ENCODE measurements around the gene SLC9A7. TPM values are rescaled to one million over a fixed set of nuclear protein-coding genes. Genes with fewer than 3 reads are reported as not detected.

The SLC9A7 gene
- total RNA-seq, 2 experiments from 2014 or later = 16.9 to 17.0 TPM

DNA sequence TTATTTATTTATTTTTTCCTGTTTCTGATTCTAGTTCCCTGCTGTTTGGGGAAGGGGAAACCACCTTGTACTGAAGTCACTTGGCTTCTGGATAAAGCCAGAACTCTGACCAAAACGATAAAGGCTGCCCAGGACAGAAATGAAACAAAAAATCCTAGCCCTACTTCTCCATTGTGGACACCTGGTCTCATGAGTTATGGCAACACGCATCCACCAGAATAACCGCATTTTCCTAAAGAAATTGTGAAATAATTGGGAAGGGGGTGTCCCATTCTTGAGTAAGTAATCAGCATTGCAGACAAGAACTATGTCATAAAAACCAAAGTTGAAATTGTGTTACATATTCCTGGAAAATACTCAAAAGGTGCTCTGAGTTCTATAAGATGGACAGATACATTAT, 42.1 kb downstream of the SLC9A7 start:
- intact Hi-C loops (cut with micrococcal nuclease) = no loop called here
- DNase-seq = no peak

DNA sequence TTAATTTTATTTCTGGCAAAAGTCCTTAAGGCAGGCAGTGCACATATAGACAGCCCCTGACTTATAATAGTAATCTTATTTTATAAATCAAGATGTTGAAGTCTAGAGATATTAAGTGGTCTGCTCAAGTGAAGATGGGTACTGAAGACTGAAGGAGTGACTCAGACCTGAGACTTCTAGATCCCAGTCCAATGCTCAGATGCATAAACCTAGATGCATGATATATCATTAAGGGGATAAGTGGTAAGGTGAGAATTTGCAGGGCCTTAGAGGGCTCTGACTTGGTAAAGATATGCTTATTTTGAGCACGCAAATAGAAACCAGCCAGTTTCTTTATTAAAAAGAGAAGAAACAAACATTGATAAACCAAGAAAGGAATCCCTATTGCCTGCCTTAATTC, 42.9 kb downstream of the SLC9A7 start:
- ATAC-seq (no peak), DNase-seq (no peak)
- ChIA-PET CTCF (no interaction called here), POLR2A (no interaction called here)
- intact Hi-C loops (cut with micrococcal nuclease) = no loop called here
- TF ChIP-seq, protein P1, sequence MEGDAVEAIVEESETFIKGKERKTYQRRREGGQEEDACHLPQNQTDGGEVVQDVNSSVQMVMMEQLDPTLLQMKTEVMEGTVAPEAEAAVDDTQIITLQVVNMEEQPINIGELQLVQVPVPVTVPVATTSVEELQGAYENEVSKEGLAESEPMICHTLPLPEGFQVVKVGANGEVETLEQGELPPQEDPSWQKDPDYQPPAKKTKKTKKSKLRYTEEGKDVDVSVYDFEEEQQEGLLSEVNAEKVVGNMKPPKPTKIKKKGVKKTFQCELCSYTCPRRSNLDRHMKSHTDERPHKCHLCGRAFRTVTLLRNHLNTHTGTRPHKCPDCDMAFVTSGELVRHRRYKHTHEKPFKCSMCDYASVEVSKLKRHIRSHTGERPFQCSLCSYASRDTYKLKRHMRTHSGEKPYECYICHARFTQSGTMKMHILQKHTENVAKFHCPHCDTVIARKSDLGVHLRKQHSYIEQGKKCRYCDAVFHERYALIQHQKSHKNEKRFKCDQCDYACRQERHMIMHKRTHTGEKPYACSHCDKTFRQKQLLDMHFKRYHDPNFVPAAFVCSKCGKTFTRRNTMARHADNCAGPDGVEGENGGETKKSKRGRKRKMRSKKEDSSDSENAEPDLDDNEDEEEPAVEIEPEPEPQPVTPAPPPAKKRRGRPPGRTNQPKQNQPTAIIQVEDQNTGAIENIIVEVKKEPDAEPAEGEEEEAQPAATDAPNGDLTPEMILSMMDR (IDR thresholded peaks at IDR 0.05) = no peak
- Mint-ChIP-seq H3K27ac (no peak overlapping the region), H3K4me1 (ENCODE audit: low read depth) (peaks cover 50% of the 10 kb centered on the region), H3K4me3 (no peak overlapping the region), H3K27me3 (no peaks in the 10 kb centered on the region), H3K9me3 (peaks cover 4% of the 10 kb centered on the region), H3K36me3 (ENCODE audit: low read depth) (peaks cover 5% of the 10 kb centered on the region)

More for the DNA sequence above, 42.1 kb downstream of the SLC9A7 start:
- H3K4me1 Mint-ChIP-seq (ENCODE audit: low read depth) = peaks cover 42% of the 10 kb centered on the region
- ATAC-seq = no peak
- no peak overlapping the region for H3K4me3 Mint-ChIP-seq
- peaks cover 4% of the 10 kb centered on the region for H3K9me3 Mint-ChIP-seq
- TF ChIP-seq, protein P1 (IDR thresholded peaks at IDR 0.05) = no peak
- no peaks in the 10 kb centered on the region for H3K27me3 Mint-ChIP-seq
- ChIA-PET POLR2A (no interaction called here), CTCF (no interaction called here)
- peaks cover under 1% of the 10 kb centered on the region for H3K36me3 Mint-ChIP-seq (ENCODE audit: low read depth)
- H3K27ac Mint-ChIP-seq = no peak overlapping the region

DNA sequence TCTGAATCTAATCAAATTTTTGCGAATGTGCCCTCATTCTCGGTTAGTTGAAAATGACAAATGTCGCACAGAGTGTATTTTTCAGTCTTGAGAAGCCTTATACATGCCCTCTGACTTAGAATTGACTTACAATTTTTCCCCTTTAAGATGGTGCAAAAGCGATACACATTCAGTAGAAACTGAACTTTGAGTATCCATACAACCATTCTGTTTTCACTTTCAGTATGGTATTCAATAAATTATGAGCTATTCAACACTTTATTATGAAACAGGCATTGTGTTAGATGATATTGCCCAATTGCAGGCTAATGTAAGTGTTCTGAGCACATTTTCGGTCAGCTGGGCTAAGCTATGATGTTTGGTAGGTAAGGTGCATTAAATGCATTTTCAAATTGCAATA, 43.4 kb downstream of the SLC9A7 start:
- Mint-ChIP-seq H3K27ac (no peak overlapping the region), H3K36me3 (ENCODE audit: low read depth) (peaks cover 5% of the 10 kb centered on the region), H3K9me3 (peaks cover 4% of the 10 kb centered on the region), H3K4me1 (ENCODE audit: low read depth) (peaks cover 55% of the 10 kb centered on the region), H3K4me3 (no peak overlapping the region), H3K27me3 (no peaks in the 10 kb centered on the region)
- CTCF ChIA-PET = no interaction called here
- POLR2A ChIA-PET = no interaction called here
- TF ChIP-seq, protein P1 (IDR thresholded peaks at IDR 0.05) = no peak
- peak; percentile 53 for ATAC-seq
- intact Hi-C loops (cut with micrococcal nuclease) = no loop called here
- DNase-seq = no peak

DNA sequence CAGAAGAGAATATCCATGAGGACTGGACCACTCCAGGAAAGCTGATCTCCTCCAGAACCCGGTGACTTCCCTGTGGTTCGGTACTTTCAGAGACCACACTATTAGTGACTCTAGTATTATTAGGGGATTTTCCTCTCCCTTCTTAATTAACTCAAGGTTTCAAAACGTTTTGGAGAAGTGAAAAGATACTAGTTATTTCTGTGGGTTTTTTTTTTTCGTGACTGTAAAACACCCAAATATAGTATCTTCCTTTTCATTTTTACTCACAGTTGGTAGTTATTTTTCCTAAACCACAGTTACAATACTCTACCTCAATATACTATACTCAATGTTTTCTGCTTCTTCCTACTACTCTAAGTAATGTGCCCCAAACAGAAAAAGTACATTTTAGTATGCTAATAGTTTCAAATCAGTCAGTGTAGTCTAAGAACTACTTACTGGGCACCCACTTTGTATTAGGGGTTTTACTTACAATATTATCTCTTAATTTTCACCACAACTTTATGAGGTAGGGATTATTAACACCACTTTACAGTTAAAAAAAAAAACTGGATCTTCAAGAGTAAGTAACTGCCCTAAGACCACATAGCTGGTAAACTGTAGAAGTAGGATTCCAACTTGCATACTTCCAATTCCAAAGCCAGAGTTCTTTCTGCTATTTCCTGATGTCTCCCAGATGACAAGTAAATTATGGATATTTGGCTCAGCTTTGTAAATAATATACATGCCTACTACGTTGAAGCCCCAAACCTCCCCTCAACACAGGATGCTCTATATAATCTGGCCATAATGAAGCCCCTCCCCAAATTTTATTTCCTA, 45.0 kb downstream of the SLC9A7 start:
- Mint-ChIP-seq H3K36me3 (ENCODE audit: low read depth) (peaks cover 6% of the 10 kb centered on the region), H3K27me3 (no peaks in the 10 kb centered on the region), H3K27ac (peak overlapping the region; percentile 46), H3K9me3 (peaks cover 4% of the 10 kb centered on the region), H3K4me1 (ENCODE audit: low read depth) (peaks cover 62% of the 10 kb centered on the region), H3K4me3 (no peak overlapping the region)
- ATAC-seq (peak; percentile 19), DNase-seq (no peak)
- intact Hi-C loops (cut with micrococcal nuclease) = no loop called here
- POLR2A ChIA-PET = interaction anchor here (1.0 kb wide), 1 partner anchor 8 kb away, joined by 3 read pairs; no protein-coding TSS in a partner anchor
- CTCF ChIA-PET = no interaction called here
- TF ChIP-seq, protein P1 (IDR thresholded peaks at IDR 0.05) = no peak

DNA sequence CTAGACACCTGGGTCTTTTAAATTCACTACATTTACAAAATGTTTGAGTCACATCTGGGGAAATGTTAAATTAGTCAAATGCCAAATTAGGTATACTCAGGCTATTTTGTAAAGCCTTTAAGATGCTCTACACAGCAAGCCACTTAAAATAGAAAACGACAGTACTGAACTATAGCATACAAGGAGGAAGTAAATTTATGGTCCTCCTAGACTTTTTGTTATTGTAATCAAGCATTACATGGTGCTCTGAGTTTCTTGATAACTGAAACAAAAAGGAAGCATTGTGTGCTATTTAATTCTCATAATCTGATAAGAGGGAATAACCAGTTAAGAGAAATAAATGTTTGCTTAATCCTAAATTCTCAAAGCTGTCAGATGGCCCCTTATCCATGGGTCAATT, 46.2 kb downstream of the SLC9A7 start:
- CTCF ChIA-PET = no interaction called here
- intact Hi-C loops (cut with micrococcal nuclease) = no loop called here
- Mint-ChIP-seq H3K4me1 (ENCODE audit: low read depth) (peaks cover 66% of the 10 kb centered on the region), H3K9me3 (peaks cover 2% of the 10 kb centered on the region), H3K4me3 (no peak overlapping the region), H3K36me3 (ENCODE audit: low read depth) (peaks cover 11% of the 10 kb centered on the region), H3K27me3 (no peaks in the 10 kb centered on the region), H3K27ac (no peak overlapping the region)
- POLR2A ChIA-PET = no interaction called here
- TF ChIP-seq, protein P1 (IDR thresholded peaks at IDR 0.05) = no peak
- DNase-seq = no peak
- no peak for ATAC-seq

Measured in activated CD8-positive, alpha-beta T cell treated with anti-CD3 and anti-CD28 coated beads for 36 hours (primary cell).